HL-60 (cell line): Measurements from ENCODE around the gene PROM1.

ENCODE experiments used
- POLR2AphosphoS5 ChIP-seq: IDR thresholded peaks from 2 replicates; pipeline ENCODE4 v1.6.1; 2012; ENCODE audit warnings: low read depth
- REST ChIP-seq: IDR thresholded peaks from 2 replicates; pipeline ENCODE4 v1.6.1; 2012; ENCODE audit warnings: low read depth; ENCODE audit not compliant: insufficient replicate concordance
- TF ChIP-seq, protein P1 (sequence below): IDR thresholded peaks from one replicate; pipeline ENCODE4 v1.5.1; 2011; ENCODE audit warnings: low read length, control low read depth, inconsistent platforms; ENCODE audit not compliant: insufficient read depth

- TF ChIP-seq POLR2AphosphoS5 (no peak), REST (no peak)
- TF ChIP-seq, protein P1, sequence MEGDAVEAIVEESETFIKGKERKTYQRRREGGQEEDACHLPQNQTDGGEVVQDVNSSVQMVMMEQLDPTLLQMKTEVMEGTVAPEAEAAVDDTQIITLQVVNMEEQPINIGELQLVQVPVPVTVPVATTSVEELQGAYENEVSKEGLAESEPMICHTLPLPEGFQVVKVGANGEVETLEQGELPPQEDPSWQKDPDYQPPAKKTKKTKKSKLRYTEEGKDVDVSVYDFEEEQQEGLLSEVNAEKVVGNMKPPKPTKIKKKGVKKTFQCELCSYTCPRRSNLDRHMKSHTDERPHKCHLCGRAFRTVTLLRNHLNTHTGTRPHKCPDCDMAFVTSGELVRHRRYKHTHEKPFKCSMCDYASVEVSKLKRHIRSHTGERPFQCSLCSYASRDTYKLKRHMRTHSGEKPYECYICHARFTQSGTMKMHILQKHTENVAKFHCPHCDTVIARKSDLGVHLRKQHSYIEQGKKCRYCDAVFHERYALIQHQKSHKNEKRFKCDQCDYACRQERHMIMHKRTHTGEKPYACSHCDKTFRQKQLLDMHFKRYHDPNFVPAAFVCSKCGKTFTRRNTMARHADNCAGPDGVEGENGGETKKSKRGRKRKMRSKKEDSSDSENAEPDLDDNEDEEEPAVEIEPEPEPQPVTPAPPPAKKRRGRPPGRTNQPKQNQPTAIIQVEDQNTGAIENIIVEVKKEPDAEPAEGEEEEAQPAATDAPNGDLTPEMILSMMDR: no peak
Observed at GRCh38 chr4:16025268-16025667, 58.6 kb downstream of the PROM1 start.
